K562 (cell line): ENCODE data around the gene PPT2. TPM values are rescaled to one million over a fixed set of nuclear protein-coding genes. Genes with fewer than 3 reads are reported as not detected.

Source experiments
- CREB3 ChIP-seq: fragments of 450-650 bp; conservative IDR thresholded peaks from 2 replicates; pipeline ENCODE4 v1.6.1; 2016; ENCODE audit warnings: missing genetic modification characterization, low read depth, mild to moderate bottlenecking, missing compliant biosample characterization, moderate library complexity
- KLF1 ChIP-seq: fragments of 450-650 bp; IDR thresholded peaks from 2 replicates; pipeline ENCODE4 v1.6.1; 2016; ENCODE audit warnings: missing genetic modification characterization, missing compliant biosample characterization
- MGA ChIP-seq: fragments of 450-650 bp; IDR thresholded peaks from 2 replicates; pipeline ENCODE4 v1.6.1; 2016; ENCODE audit warnings: mild to moderate bottlenecking, moderate library complexity
- POLR2AphosphoS2 ChIP-seq: IDR thresholded peaks from 2 replicates; pipeline ENCODE4 v1.6.1; 2012; ENCODE audit warnings: low read length, improper control_type of control experiment
- TAF15 ChIP-seq: fragments of 200-400 bp; formaldehyde crosslinking; IDR thresholded peaks from 2 replicates; pipeline ENCODE4 v1.6.1; 2017; ENCODE audit warnings: mild to moderate bottlenecking, low read depth, low read length, moderate library complexity
- ZBTB1 ChIP-seq: sonication (generic); formaldehyde crosslinking; IDR thresholded peaks from 2 replicates; pipeline ENCODE4 v1.8.1; 2023; ENCODE audit warnings: missing genetic modification reagents, low read depth, mild to moderate bottlenecking, borderline replicate concordance
- ZNF184 ChIP-seq: sonication (generic); formaldehyde crosslinking; IDR thresholded peaks from 2 replicates; pipeline ENCODE4 v1.5.0; 2020; ENCODE audit warnings: missing genetic modification reagents
- ZNF609 ChIP-seq: sonication (generic); formaldehyde crosslinking; IDR thresholded peaks from 2 replicates; pipeline ENCODE4 v1.8.1; 2023; ENCODE audit warnings: missing genetic modification reagents, mild to moderate bottlenecking, borderline replicate concordance
- polyA plus RNA-seq, 8 experiments: library from polyadenylated mRNA; depleted of rRNA in 4 of 8; stranded (reverse) in 5 of 8; unstranded in 3 of 8; fragments of >200 nt; fragmentation: Nextera tagmentation in 2 of 8; fragmentation: Illumina TruSeq in 1 of 8; extraction: Ambion mirVana in 2 of 8; extraction: Trizol in 1 of 8; gene quantifications; 2 replicates each; pipeline versions ENCODE4 v1.2.1 to v1.2.3, GENCODE V29; 2011 to 2014; ENCODE audit warnings: inconsistent platforms in 1 of 8, missing spikeins in 1 of 8
- total RNA-seq, 7 experiments: library from RNA; depleted of rRNA in 6 of 7; stranded (reverse); fragments of >200 nt in 6 of 7; fragmentation: Illumina TruSeq in 2 of 7; extraction: Trizol in 2 of 7; gene quantifications; 2 replicates each; pipeline versions ENCODE4 v1.2.1 to v1.2.3, GENCODE V29; 2011 to 2021; ENCODE audit warnings: low replicate concordance in 1 of 7

The PPT2 gene
- total and polyA plus RNA-seq, 9 of the 15 experiments (the other 6 are each of a cell fraction or from before 2014, with no cell fraction given), result 27.4 to 98.8 (median 69.9) TPM

- TF ChIP-seq MGA (peak; percentile 42), POLR2AphosphoS2 (peak; percentile 11; the same call in 1 of the 2 replicates), KLF1 (tag) (no peak), ZNF609 (CRISPR knock-in tag) (peak; percentile 90), TAF15 (no peak), ZBTB1 (CRISPR knock-in tag) (peak; percentile 83; the same call in 1 of the 2 replicates), CREB3 (no peak), ZNF184 (CRISPR knock-in tag) (no peak)
Observed at GRCh38 chr6:32153564-32154513, at the start of gene PPT2 (continued).
